D721Med (cell line): ENCODE results near the gene ADCYAP1R1.

Source experiments
- DNase-seq: peaks from one replicate; pipeline ENCODE4 v3.0.0; 2011; ENCODE audit warnings: low spot score; ENCODE audit not compliant: insufficient read length
- FAIRE-seq: peaks from 2 replicates; lab custom pipeline; 2011; peaks lifted over from hg19 to GRCh38; lab: Jason Lieb, UNC
- CTCF ChIP-seq: IDR thresholded peaks from 2 replicates; pipeline ENCODE4 v1.5.1; 2012; ENCODE audit warnings: mild to moderate bottlenecking, control low read depth; ENCODE audit not compliant: insufficient read depth; ENCODE audit errors: missing control alignments

Gene ADCYAP1R1

GRCh38 chr7:31084226-31084625, 32.1 kb downstream of the ADCYAP1R1 start:
- FAIRE-seq (no peak), DNase-seq (no peak)
- no peak for TF ChIP-seq CTCF

GRCh38 chr7:31087351-31087750, 35.2 kb downstream of the ADCYAP1R1 start:
- no peak for TF ChIP-seq CTCF
- DNase-seq (no peak), FAIRE-seq (no peak)

GRCh38 chr7:31091924-31092434, 39.9 kb downstream of the ADCYAP1R1 start:
- no peak for TF ChIP-seq CTCF
- DNase-seq: no peak
- no peak for FAIRE-seq

- FAIRE-seq (no peak), DNase-seq (no peak)
- no peak for TF ChIP-seq CTCF
Observed at GRCh38 chr7:31092606-31093005, 40.5 kb downstream of the ADCYAP1R1 start.

- DNase-seq (no peak), FAIRE-seq (no peak)
- no peak for TF ChIP-seq CTCF
Observed at GRCh38 chr7:31093282-31093681, 41.2 kb downstream of the ADCYAP1R1 start.

- DNase-seq: no peak
- no peak for FAIRE-seq
- TF ChIP-seq CTCF: no peak
Observed at GRCh38 chr7:31094271-31094670, 42.2 kb downstream of the ADCYAP1R1 start.

- FAIRE-seq: no peak
- DNase-seq: no peak
- no peak for TF ChIP-seq CTCF
Observed at GRCh38 chr7:31095286-31096197, 43.4 kb downstream of the ADCYAP1R1 start.
